A549 treated with DMSO at 1 μM for 4 hours (cell line): ENCODE measurements around the gene OR51V1. TPM values are rescaled to one million over a fixed set of nuclear protein-coding genes. Genes with fewer than 3 reads are reported as not detected.

Source experiments
- total RNA-seq: library from RNA; stranded (reverse); fragments of 200-300 nt; extraction: Qiagen RNA extraction; gene quantifications from 5 replicates; pipeline ENCODE4 v1.2.3, GENCODE V29; 2022; ENCODE audit warnings: low read depth

The OR51V1 gene, protein sequence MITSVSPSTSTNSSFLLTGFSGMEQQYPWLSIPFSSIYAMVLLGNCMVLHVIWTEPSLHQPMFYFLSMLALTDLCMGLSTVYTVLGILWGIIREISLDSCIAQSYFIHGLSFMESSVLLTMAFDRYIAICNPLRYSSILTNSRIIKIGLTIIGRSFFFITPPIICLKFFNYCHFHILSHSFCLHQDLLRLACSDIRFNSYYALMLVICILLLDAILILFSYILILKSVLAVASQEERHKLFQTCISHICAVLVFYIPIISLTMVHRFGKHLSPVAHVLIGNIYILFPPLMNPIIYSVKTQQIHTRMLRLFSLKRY
- not detected in 5 replicates for total RNA-seq

GRCh38 chr11:5200582-5200981 is at the start of gene OR51V1:
Gene OR51V1, minus strand, starts transcription at chr11:5200682. Its CDS starts 0 bp downstream, at chr11:5200682.

GRCh38 chr11:5249807-5250396 is 49.4 kb upstream of the OR51V1 start, which contains the start of gene HBG1:
Gene HBG1, minus strand, starts transcription at chr11:5249857. Its CDS starts 53 bp downstream, at chr11:5249804.

DNA sequence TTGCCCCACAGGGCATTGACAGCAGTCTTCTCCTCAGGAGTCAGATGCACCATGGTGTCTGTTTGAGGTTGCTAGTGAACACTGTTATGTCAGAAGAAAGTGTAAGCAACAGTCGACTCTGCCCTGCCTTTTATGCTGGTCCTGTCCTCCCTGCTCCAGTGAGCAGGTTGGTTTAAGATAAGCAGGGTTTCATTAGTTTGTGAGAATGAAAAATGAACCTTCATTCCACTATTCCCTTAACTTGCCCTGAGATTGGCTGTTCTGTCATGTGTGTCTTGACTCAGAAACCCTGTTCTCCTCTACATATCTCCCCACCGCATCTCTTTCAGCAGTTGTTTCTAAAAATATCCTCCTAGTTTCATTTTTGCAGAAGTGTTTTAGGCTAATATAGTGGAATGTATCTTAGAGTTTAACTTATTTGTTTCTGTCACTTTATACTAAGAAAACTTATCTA is 33.9 kb upstream of the OR51V1 start, which contains the start of gene HBD:
TSS of gene HBD (minus strand) at position 103 of the 454 bp plus-strand sequence. CDS start at position 53, 50 bp downstream.

GRCh38 chr11:5226732-5227310 is 26.3 kb upstream of the OR51V1 start, which contains the start of gene HBB:
Gene HBB, minus strand, starts transcription at chr11:5227071. Its CDS starts 50 bp downstream, at chr11:5227021.

DNA sequence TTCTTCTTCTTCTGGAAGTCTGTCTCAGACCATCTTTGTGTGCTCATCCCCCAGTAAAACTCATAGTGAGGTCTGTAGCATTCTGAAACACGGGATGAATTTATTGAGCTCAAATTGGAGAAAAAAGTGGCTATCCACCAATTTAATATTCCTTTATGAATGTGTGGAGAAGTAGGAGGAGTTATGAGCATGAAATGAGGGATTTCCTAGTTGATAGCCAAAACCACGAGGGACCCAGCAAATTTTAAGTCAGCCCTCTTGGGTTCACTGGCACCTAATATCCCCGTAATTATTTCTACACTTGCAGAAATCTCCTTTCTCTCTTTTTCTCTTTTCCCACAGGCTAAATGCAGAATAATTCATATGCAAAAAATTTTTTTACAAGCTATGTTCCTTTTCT is 45.8 kb downstream of the OR51V1 start, which contains the start of gene OR52A1:
TSS of gene OR52A1 (minus strand) at position 101 of the 400 bp plus-strand sequence. CDS start 2,388 bp downstream, outside the sequence.

Other genes starting within 250 kb of the OR51V1 start
- not detected in 5 replicates for gene OR51A2, start 245.0 kb downstream of the OR51V1 start, total RNA-seq
- not detected in 5 replicates for gene OR51L1, start 205.8 kb downstream of the OR51V1 start, total RNA-seq
- not detected in 5 replicates for gene OR52J3, start 154.2 kb downstream of the OR51V1 start, total RNA-seq
- not detected in 5 replicates for gene OR52E2, start 141.1 kb downstream of the OR51V1 start, total RNA-seq
- gene OR52E1, start 131.1 kb downstream of the OR51V1 start, total RNA-seq, result not detected in 5 replicates
- gene OR52A5, start 62.3 kb downstream of the OR51V1 start, total RNA-seq, result not detected in 5 replicates
- not detected in 5 replicates for gene OR52A1, start 45.9 kb downstream of the OR51V1 start, total RNA-seq
- not detected in 5 replicates for gene HBB, start 26.4 kb upstream of the OR51V1 start, total RNA-seq
- not detected in 5 replicates for gene HBD, start 33.8 kb upstream of the OR51V1 start, total RNA-seq
- gene HBG1, start 49.2 kb upstream of the OR51V1 start, total RNA-seq, result not detected in 5 replicates
- gene HBG2, start 54.1 kb upstream of the OR51V1 start, total RNA-seq, result not detected in 5 replicates
- not detected in 5 replicates for gene HBE1, start 69.3 kb upstream of the OR51V1 start, total RNA-seq
- gene OR51B4, start 101.3 kb upstream of the OR51V1 start, total RNA-seq, result not detected in 5 replicates
- not detected in 5 replicates for gene OR51B2, start 123.6 kb upstream of the OR51V1 start, total RNA-seq
- gene OR51B5, start 142.8 kb upstream of the OR51V1 start, total RNA-seq, result not detected in 5 replicates
- gene OR51B6, start 150.8 kb upstream of the OR51V1 start, total RNA-seq, result not detected in 5 replicates
- not detected in 5 replicates for gene OR51M1, start 183.1 kb upstream of the OR51V1 start, total RNA-seq
- gene OR51Q1, start 221.4 kb upstream of the OR51V1 start, total RNA-seq, result not detected in 5 replicates
- gene OR51I1, start 240.8 kb upstream of the OR51V1 start, total RNA-seq, result not detected in 5 replicates
- not detected in 5 replicates for gene OR51I2, start 248.6 kb upstream of the OR51V1 start, total RNA-seq